ENCODE data around the gene VTN.
"Not testable (repeated sequence)": the region's sequence is repeated elsewhere in the genome, so short reads cannot be mapped to it uniquely, and the experiment has no call there.

Gene VTN

GRCh38 chr17:28339431-28339830 is 30.7 kb downstream of the VTN start:
- no peak for DNase-seq

GRCh38 chr17:28338769-28339212 is 31.3 kb downstream of the VTN start:
- not testable (repeated sequence) for DNase-seq

GRCh38 chr17:28338056-28338768 is 31.9 kb downstream of the VTN start:
- DNase-seq = no peak

- DNase-seq = peak in 1 of 5 experiments; percentile 31
Measured at GRCh38 chr17:28335959-28336871, 33.9 kb downstream of the VTN start.

- peak; percentile 87 to 100 (median 97) for DNase-seq
Measured at GRCh38 chr17:28335201-28335958, 34.7 kb downstream of the VTN start, which contains the start of the genes IFT20 and TNFAIP1. Gene IFT20, minus strand, starts transcription at chr17:28335472. Its CDS starts 3,487 bp downstream, at chr17:28331985. Gene TNFAIP1, plus strand, starts transcription at chr17:28335761. Its CDS starts 3,761 bp downstream, at chr17:28339522.

GRCh38 chr17:28334666-28335200 is 35.4 kb downstream of the VTN start:
- peak in 1 of 5 experiments; percentile 32 for DNase-seq

- no peak for DNase-seq
Measured at GRCh38 chr17:28334171-28334570, 35.9 kb downstream of the VTN start.

- no peak for DNase-seq
Measured at GRCh38 chr17:28333083-28333746, 36.9 kb downstream of the VTN start.

GRCh38 chr17:28331891-28332420 is 38.2 kb downstream of the VTN start:
- no peak for DNase-seq

- no peak for DNase-seq
Measured at GRCh38 chr17:28330671-28331070, 39.4 kb downstream of the VTN start.

- no peak for DNase-seq
Measured at GRCh38 chr17:28328325-28328724, 41.8 kb downstream of the VTN start.

- DNase-seq = no peak
Measured at GRCh38 chr17:28327709-28328108, 42.4 kb downstream of the VTN start.

- DNase-seq = peak in 1 of 5 experiments; percentile 75
Measured at GRCh38 chr17:28327031-28327607, 43.0 kb downstream of the VTN start.

GRCh38 chr17:28326114-28326513 is 44.0 kb downstream of the VTN start:
- no peak for DNase-seq

- DNase-seq = no peak
Measured at GRCh38 chr17:28325211-28325610, 44.9 kb downstream of the VTN start.

- no peak for DNase-seq
Measured at GRCh38 chr17:28324781-28325180, 45.3 kb downstream of the VTN start.

GRCh38 chr17:28324267-28324745 is 45.8 kb downstream of the VTN start:
- no peak for DNase-seq

- no peak for DNase-seq
Measured at GRCh38 chr17:28320215-28321061, 49.7 kb downstream of the VTN start.

- DNase-seq = no peak
Measured at GRCh38 chr17:28319598-28319935, 50.5 kb downstream of the VTN start.

All from T-helper 2 cell (primary cell).